Measurements from ENCODE around the gene TBPL1. TPM values are rescaled to one million over a fixed set of nuclear protein-coding genes. Genes with fewer than 3 reads are reported as not detected.

TBPL1 gene
- total and polyA plus RNA-seq, 9 of the 15 experiments (the other 6 are each of a cell fraction or from before 2014, with no cell fraction given) = 78.1 to 152 (median 107) TPM

DNA sequence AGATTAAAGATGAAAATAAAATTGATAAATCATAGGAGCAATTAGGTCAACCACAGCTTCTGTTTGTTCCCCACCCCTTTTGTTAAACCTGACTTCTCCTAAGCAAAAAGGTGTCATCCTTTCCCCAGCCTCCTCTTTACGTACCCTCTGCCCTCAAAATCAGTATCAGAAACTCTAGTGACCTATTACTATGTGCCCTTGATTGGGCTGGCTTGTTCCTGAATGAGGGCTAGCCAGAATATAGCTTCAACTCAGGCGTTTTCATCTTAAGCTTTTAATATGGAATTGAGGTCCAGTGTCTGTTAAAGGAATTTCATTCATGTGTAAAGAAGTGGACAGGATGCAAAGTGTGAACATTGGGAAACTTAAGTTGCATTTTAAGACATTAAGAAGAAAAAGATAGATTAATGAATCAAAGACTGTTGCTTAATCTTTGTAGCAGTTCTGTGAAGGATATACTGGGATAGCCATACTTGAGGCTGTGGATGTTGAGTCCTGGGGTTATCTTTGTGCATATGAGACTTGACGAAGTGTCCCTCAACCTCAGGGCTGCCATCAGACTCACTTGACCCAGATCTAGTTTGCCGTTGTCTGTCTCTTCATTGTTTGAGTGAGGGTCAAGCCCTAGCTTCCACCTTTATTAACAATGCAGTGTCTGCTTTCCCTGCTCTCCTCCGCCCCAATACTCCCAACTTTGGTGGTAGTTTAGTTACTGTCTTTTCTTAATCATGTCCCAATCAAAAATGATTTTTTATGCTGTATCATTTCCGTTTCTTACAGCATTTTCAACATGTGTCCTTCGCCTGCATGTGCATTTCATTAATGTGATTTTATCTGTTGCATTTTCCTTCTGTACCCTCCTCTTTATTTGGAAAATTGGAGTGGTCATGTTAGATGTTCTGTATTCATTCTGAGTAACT is 1.9 kb downstream of the TBPL1 start (continued):
- TF ChIP-seq, protein P1, sequence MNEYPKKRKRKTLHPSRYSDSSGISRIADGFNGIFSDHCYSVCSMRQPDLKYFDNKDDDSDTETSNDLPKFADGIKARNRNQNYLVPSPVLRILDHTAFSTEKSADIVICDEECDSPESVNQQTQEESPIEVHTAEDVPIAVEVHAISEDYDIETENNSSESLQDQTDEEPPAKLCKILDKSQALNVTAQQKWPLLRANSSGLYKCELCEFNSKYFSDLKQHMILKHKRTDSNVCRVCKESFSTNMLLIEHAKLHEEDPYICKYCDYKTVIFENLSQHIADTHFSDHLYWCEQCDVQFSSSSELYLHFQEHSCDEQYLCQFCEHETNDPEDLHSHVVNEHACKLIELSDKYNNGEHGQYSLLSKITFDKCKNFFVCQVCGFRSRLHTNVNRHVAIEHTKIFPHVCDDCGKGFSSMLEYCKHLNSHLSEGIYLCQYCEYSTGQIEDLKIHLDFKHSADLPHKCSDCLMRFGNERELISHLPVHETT (CRISPR knock-in tag; conservative IDR thresholded peaks at IDR 0.05 in 1 of 2, IDR thresholded peaks at IDR 0.05 in 1 of 2) = no peak
- no peak for TF ChIP-seq ZNF77 (CRISPR knock-in tag; IDR thresholded peaks at IDR 0.05)
- TF ChIP-seq KAT7 (CRISPR knock-in tag; IDR thresholded peaks at IDR 0.05; ENCODE audit: borderline replicate concordance) = 0 out of 2 replicates have a peak, but pooled peaks have one; percentile 46
- TF ChIP-seq, protein P2, sequence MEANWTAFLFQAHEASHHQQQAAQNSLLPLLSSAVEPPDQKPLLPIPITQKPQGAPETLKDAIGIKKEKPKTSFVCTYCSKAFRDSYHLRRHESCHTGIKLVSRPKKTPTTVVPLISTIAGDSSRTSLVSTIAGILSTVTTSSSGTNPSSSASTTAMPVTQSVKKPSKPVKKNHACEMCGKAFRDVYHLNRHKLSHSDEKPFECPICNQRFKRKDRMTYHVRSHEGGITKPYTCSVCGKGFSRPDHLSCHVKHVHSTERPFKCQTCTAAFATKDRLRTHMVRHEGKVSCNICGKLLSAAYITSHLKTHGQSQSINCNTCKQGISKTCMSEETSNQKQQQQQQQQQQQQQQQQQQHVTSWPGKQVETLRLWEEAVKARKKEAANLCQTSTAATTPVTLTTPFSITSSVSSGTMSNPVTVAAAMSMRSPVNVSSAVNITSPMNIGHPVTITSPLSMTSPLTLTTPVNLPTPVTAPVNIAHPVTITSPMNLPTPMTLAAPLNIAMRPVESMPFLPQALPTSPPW (CRISPR knock-in tag; IDR thresholded peaks at IDR 0.05) = no peak
- TF ChIP-seq BCOR (IDR thresholded peaks at IDR 0.05) = no peak
- no peak for TF ChIP-seq HLTF (IDR thresholded peaks at IDR 0.05)
- TF ChIP-seq ZBTB12 (CRISPR knock-in tag; IDR thresholded peaks at IDR 0.05) = no peak
- TF ChIP-seq MNT (conservative IDR thresholded peaks at IDR 0.05) = 0 out of 4 replicates have a peak, but pooled peaks of 1 of the 2 experiments have one; percentile 23
- TF ChIP-seq SMARCC2 (IDR thresholded peaks at IDR 0.05; ENCODE audit: low read depth) = no peak
- no peak for TF ChIP-seq CSDE1 (IDR thresholded peaks at IDR 0.05)
- TF ChIP-seq SIN3B (IDR thresholded peaks at IDR 0.05; ENCODE audit: low read depth) = no peak
- no peak for TF ChIP-seq NR1H2 (CRISPR knock-in tag; IDR thresholded peaks at IDR 0.05)
- TF ChIP-seq SRF (CRISPR knock-in tag; IDR thresholded peaks at IDR 0.05) = no peak
- peak; percentile 13; the same call in 1 of the 2 replicates for TF ChIP-seq POLR2G (IDR thresholded peaks at IDR 0.05; ENCODE audit: low read depth, low read length)
- no peak for TF ChIP-seq ZNF3 (CRISPR knock-in tag; IDR thresholded peaks at IDR 0.05)
- TF ChIP-seq, protein P3, sequence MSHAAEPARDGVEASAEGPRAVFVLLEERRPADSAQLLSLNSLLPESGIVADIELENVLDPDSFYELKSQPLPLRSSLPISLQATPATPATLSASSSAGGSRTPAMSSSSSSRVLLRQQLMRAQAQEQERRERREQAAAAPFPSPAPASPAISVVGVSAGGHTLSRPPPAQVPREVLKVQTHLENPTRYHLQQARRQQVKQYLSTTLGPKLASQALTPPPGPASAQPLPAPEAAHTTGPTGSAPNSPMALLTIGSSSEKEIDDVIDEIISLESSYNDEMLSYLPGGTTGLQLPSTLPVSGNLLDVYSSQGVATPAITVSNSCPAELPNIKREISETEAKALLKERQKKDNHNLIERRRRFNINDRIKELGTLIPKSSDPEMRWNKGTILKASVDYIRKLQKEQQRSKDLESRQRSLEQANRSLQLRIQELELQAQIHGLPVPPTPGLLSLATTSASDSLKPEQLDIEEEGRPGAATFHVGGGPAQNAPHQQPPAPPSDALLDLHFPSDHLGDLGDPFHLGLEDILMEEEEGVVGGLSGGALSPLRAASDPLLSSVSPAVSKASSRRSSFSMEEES (CRISPR knock-in tag; IDR thresholded peaks at IDR 0.05) = no peak
- TF ChIP-seq, protein P4, sequence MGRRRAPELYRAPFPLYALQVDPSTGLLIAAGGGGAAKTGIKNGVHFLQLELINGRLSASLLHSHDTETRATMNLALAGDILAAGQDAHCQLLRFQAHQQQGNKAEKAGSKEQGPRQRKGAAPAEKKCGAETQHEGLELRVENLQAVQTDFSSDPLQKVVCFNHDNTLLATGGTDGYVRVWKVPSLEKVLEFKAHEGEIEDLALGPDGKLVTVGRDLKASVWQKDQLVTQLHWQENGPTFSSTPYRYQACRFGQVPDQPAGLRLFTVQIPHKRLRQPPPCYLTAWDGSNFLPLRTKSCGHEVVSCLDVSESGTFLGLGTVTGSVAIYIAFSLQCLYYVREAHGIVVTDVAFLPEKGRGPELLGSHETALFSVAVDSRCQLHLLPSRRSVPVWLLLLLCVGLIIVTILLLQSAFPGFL (CRISPR knock-in tag; IDR thresholded peaks at IDR 0.05) = peak; percentile 37; the same call in 1 of the 2 replicates

Data from K562 (cell line).